VCaP (cell line): ENCODE results near the gene ZNF740.

Experiments
- H3K27ac ChIP-seq: fragments of 450-650 bp; 2 replicates; pipeline ENCODE4 v1.5.1; 2017
- CTCF ChIP-seq: fragments of 450-650 bp; conservative IDR thresholded peaks from 2 replicates; pipeline ENCODE4 v1.5.1; 2017; ENCODE audit warnings: mild to moderate bottlenecking, moderate library complexity

The ZNF740 gene

GRCh38 chr12:53227341-53227740, 46.8 kb downstream of the ZNF740 start:
- no peak overlapping the region for H3K27ac ChIP-seq
- TF ChIP-seq CTCF = no peak

DNA sequence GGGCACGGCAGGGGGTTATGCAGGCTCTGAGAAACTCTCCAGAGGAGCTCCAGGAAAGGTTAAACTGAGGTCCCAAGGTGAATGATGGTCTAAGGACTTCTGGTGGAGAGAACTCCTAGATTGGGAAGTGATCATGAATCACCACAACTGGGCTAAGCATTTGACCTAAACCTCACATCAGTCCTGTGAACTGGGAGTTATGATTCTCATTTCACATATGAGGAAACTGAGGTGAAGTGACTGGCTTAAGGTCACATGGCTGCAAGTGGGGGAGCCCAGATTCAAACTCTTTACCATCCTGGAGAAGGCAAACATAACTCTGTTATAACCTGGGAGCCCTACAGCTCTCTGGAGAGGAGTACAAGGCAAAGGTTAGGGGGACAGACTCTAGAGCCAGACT, 47.3 kb downstream of the ZNF740 start:
- TF ChIP-seq CTCF = no peak
- no peak overlapping the region for H3K27ac ChIP-seq

- H3K27ac ChIP-seq = no peak overlapping the region
- TF ChIP-seq CTCF = no peak
Measured at GRCh38 chr12:53229454-53229853, 48.9 kb downstream of the ZNF740 start.

GRCh38 chr12:53230108-53230845, 49.8 kb downstream of the ZNF740 start:
- no peak for TF ChIP-seq CTCF
- H3K27ac ChIP-seq = no peak overlapping the region

DNA sequence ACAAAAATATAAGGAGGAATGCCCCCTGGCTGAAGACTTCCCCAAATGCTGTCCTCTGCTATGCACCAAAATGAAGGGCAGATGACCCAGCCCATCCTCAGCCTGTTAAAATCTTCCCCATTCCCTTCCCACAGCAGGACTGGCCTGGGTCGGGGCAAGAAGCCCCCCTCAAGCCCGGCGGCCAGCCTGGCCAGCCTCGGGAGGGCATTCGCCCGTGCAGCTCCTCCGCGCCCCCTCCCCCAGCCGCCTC, 51.1 kb downstream of the ZNF740 start:
- H3K27ac ChIP-seq = peak overlapping the region; percentile 73; the same call in 1 of the 2 replicates
- no peak for TF ChIP-seq CTCF

DNA sequence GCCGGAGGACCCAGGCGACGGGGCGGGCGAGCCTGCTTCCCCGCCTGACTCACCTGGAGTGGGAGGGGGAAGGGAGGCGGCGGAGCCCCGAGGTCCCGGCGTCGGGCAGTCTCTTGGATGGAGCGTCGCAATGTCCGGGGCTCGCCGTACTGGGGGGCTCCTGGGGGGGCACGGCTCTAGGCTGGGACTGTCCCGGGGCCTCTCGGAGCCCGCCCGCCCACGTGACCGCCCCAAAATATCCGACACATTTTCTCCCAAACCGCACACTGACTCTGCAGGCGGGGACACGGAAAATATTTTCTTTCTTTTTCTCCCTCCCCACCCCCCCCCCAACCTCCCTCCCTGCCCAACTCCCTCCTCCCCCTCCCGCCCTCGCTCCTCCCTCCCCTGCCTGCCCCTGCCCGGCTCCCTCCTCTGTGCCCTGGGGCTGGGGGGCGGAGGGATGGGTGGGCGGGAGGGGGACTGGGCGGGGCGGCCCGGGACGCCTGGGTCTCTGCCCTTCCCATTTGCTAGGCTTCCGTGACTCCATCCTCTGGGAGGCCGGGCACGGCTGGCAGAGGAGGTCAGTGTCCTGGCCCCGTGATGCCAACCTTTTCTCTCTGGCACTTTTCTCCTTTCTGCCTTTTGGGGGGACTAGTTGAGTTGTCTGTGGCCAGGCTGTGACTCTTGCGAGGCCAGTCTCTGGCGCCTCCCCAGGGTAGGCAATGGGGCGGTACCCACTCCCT, 51.6 kb downstream of the ZNF740 start, which contains the start of gene RARG:
Gene RARG, minus strand, starts transcription at position 289 of the 725 bp plus-strand sequence. CDS start 4,664 bp downstream, outside the sequence.
- TF ChIP-seq CTCF = no peak
- H3K27ac ChIP-seq = peak within 1 kb of the TSS; percentile 73

DNA sequence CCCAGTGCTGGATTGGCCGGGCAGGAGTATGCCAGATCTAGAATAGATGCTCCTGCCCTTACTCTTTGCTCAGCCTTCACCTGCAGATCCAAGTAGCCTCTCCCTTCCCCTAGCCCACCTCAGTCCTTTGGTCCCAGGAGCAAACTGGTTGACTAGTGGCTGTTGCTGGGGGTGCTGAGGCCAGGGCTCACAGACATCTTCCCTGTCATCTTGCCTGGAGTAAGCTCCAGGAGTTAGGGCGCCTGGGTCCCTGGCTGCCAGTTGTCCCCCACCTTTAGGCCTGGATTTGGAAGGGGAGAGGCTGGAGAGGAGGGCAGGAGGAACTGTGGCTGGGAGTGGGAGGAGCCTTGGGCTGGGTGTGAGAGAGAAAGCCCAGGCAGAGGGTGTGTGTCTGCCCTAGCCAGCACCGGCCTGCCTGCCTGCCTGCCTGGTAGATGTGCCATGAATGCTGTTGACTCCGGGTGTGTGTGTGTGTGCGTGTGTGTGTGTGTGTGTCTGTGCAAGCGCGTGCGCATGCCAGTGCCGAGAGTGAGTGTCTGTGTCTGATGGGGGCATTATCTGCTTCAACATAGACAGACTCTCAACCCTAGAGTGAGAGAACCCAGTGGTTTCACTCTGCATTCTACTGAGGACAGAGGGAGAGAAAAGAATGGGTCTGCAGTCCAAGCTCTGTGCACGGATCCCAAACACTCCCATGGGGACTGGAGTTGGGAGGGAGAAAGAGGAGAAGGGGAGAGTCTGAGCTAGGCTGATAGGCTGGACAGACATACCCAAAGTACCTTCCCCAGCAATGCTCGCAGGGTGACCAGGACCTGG, 52.3 kb downstream of the ZNF740 start:
- peak overlapping the region; percentile 73 for H3K27ac ChIP-seq
- TF ChIP-seq CTCF = no peak
